ENCODE data around the gene ADRA2A. TPM values are rescaled to one million over a fixed set of nuclear protein-coding genes. Genes with fewer than 3 reads are reported as not detected.
A peak's percentile ranks its signal among the peaks of the same experiment; 100 is the strongest.

ADRA2A gene
- total and polyA plus RNA-seq, 7 experiments from 2014 or later: 0.22 TPM; not detected in 6

GRCh38 chr10:111122127-111122526 lies 45.3 kb downstream of the ADRA2A start:
- CTCF ChIA-PET: no interaction called here
- Mint-ChIP-seq H3K4me1 (peaks cover 0 to 2% (median 0%) of the 10 kb centered on the region in 7 donors), H3K4me3 (no peak overlapping the region), H3K36me3 (peaks cover 0 to 3% (median 0%) of the 10 kb centered on the region in 5 donors), H3K27me3 (peaks cover 4 to 15% (median 9%) of the 10 kb centered on the region in 5 donors), H3K9me3 (peaks cover 0 to 3% (median 0%) of the 10 kb centered on the region in 11 donors), H3K27ac (no peak overlapping the region)
- POLR2A ChIA-PET: no interaction called here
- no peak overlapping the region for H3K4me3 ChIP-seq (ENCODE audit: low read length)
- no peaks in the 10 kb centered on the region for H3K36me3 ChIP-seq (ENCODE audit: control insufficient read depth in 2 of 3, insufficient read depth in 3 of 3, low read length in 3 of 3)
- no peak for ATAC-seq
- H3K9me3 ChIP-seq (ENCODE audit: control insufficient read depth in 2 of 3, low read length in 3 of 3): no peaks in the 10 kb centered on the region
- H3K4me1 ChIP-seq (ENCODE audit: control insufficient read depth in 2 of 2, insufficient read depth in 2 of 2, low read length in 2 of 2): no peaks in the 10 kb centered on the region
- no peak overlapping the region for H3K27ac ChIP-seq (ENCODE audit: low read depth, low read length)
- intact Hi-C loops (cut with micrococcal nuclease): no loop called here
- H3K27me3 ChIP-seq (ENCODE audit: control insufficient read depth in 2 of 2, insufficient read depth in 2 of 2, low read length in 2 of 2): no peaks in the 10 kb centered on the region
- DNase-seq: no peak

- Mint-ChIP-seq H3K9me3 (peaks cover 0 to 3% (median 0%) of the 10 kb centered on the region in 11 donors), H3K4me3 (no peak overlapping the region), H3K27me3 (peaks cover 6 to 20% (median 11%) of the 10 kb centered on the region in 5 donors), H3K27ac (no peak overlapping the region), H3K36me3 (peaks cover 0 to 3% (median 0%) of the 10 kb centered on the region in 5 donors), H3K4me1 (peaks cover 0 to 2% (median 0%) of the 10 kb centered on the region in 7 donors)
- ChIA-PET CTCF (no interaction called here), POLR2A (no interaction called here)
- ATAC-seq (no peak), DNase-seq (no peak)
- H3K4me1 ChIP-seq (ENCODE audit: control insufficient read depth in 2 of 2, insufficient read depth in 2 of 2, low read length in 2 of 2): no peaks in the 10 kb centered on the region
- intact Hi-C loops (cut with micrococcal nuclease): no loop called here
- no peaks in the 10 kb centered on the region for H3K27me3 ChIP-seq (ENCODE audit: control insufficient read depth in 2 of 2, insufficient read depth in 2 of 2, low read length in 2 of 2)
- H3K36me3 ChIP-seq (ENCODE audit: control insufficient read depth in 2 of 3, insufficient read depth in 3 of 3, low read length in 3 of 3): no peaks in the 10 kb centered on the region
- H3K4me3 ChIP-seq (ENCODE audit: low read length): no peak overlapping the region
- H3K27ac ChIP-seq (ENCODE audit: low read depth, low read length): no peak overlapping the region
- no peaks in the 10 kb centered on the region for H3K9me3 ChIP-seq (ENCODE audit: control insufficient read depth in 2 of 3, low read length in 3 of 3)
These were observed 47.1 kb downstream of the ADRA2A start for GRCh38 chr10:111123883-111124282.

DNA sequence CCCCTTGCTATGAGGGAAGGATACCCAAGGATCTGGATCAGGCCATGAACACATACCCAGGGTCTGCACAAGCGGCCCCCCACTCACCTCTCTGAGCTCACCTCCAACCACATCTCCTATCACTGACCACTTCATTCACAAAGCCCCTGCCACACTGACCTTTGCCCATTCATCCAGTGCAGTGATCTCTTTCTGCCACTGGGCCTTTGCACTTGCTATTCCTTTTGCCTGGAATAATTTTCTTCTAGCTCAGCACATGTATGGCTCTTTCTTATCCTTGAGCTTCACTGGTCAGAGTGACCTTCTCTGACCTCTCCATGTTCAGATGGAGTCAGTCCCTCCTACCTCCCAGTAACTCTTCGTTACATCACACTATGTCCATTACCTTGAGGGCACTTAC lies 48.3 kb downstream of the ADRA2A start:
- DNase-seq: no peak
- Mint-ChIP-seq H3K27me3 (peaks cover 6 to 27% (median 15%) of the 10 kb centered on the region in 5 donors), H3K4me1 (peaks cover 0 to 3% (median 0%) of the 10 kb centered on the region in 7 donors), H3K36me3 (peaks cover 0 to 3% (median 0%) of the 10 kb centered on the region in 5 donors), H3K9me3 (peaks cover 0 to 3% (median 0%) of the 10 kb centered on the region in 11 donors), H3K4me3 (no peak overlapping the region), H3K27ac (no peak overlapping the region)
- no peaks in the 10 kb centered on the region for H3K36me3 ChIP-seq (ENCODE audit: control insufficient read depth in 2 of 3, insufficient read depth in 3 of 3, low read length in 3 of 3)
- ATAC-seq: no peak
- ChIA-PET POLR2A (no interaction called here), CTCF (no interaction called here)
- no peak overlapping the region for H3K4me3 ChIP-seq (ENCODE audit: low read length)
- intact Hi-C loops (cut with micrococcal nuclease): no loop called here
- no peaks in the 10 kb centered on the region for H3K27me3 ChIP-seq (ENCODE audit: control insufficient read depth in 2 of 2, insufficient read depth in 2 of 2, low read length in 2 of 2)
- H3K4me1 ChIP-seq (ENCODE audit: control insufficient read depth in 2 of 2, insufficient read depth in 2 of 2, low read length in 2 of 2): no peaks in the 10 kb centered on the region
- H3K9me3 ChIP-seq (ENCODE audit: control insufficient read depth in 2 of 3, low read length in 3 of 3): no peaks in the 10 kb centered on the region
- no peak overlapping the region for H3K27ac ChIP-seq (ENCODE audit: low read depth, low read length)

GRCh38 chr10:111126077-111126476 lies 49.2 kb downstream of the ADRA2A start:
- Mint-ChIP-seq H3K27me3 (peaks cover 6 to 27% (median 15%) of the 10 kb centered on the region in 5 donors), H3K9me3 (peaks cover 0 to 3% (median 0%) of the 10 kb centered on the region in 11 donors), H3K36me3 (peaks cover 0 to 3% (median 0%) of the 10 kb centered on the region in 5 donors), H3K4me3 (no peak overlapping the region), H3K27ac (no peak overlapping the region), H3K4me1 (peaks cover 0 to 3% (median 0%) of the 10 kb centered on the region in 7 donors)
- no peaks in the 10 kb centered on the region for H3K9me3 ChIP-seq (ENCODE audit: control insufficient read depth in 2 of 3, low read length in 3 of 3)
- H3K27me3 ChIP-seq (ENCODE audit: control insufficient read depth in 2 of 2, insufficient read depth in 2 of 2, low read length in 2 of 2): no peaks in the 10 kb centered on the region
- no peak overlapping the region for H3K27ac ChIP-seq (ENCODE audit: low read depth, low read length)
- DNase-seq: no peak
- ChIA-PET POLR2A (no interaction called here), CTCF (no interaction called here)
- no peaks in the 10 kb centered on the region for H3K4me1 ChIP-seq (ENCODE audit: control insufficient read depth in 2 of 2, insufficient read depth in 2 of 2, low read length in 2 of 2)
- H3K4me3 ChIP-seq (ENCODE audit: low read length): no peak overlapping the region
- H3K36me3 ChIP-seq (ENCODE audit: control insufficient read depth in 2 of 3, insufficient read depth in 3 of 3, low read length in 3 of 3): no peaks in the 10 kb centered on the region
- no peak for ATAC-seq
- intact Hi-C loops (cut with micrococcal nuclease): no loop called here

DNA sequence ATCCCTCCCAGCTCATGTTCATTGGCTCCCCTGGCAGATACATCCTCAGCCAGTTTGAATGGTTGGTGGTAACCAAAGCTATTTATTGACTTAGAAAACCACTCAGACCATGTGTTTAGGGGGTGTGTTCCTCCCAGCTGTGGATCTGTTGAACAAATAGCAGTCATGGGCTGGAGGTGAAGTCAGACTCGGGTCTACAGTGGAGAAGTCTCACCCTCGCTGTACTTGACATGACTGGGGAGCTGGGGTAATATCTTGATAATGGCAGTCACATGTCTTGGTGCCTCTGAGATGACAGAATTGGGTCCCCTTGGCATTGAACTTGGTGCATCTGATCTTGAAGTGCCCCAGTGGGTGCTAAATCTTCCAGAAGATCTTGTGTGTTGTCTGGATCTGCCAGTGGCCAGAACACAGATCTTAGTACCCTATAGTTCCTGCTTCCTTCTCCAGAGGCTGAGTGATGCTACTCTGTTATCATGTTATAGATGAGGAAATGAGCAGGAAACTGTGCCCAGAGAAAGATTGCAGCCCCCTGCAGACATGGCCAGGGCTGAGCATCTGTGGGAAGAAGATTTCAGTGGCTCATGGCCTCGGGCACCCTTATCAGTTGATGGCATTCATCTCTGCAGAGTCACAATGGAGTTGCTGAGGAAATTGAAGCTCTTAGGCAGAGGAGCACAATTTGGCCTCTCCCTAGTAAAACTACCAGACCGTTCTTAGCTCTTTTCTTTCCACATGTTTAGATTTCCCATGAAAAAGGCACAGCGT lies 50.4 kb downstream of the ADRA2A start:
- Histone ChIP-seq H3K27ac (ENCODE audit: low read depth, low read length) (no peak overlapping the region), H3K36me3 (ENCODE audit: control insufficient read depth in 2 of 3, insufficient read depth in 3 of 3, low read length in 3 of 3) (no peaks in the 10 kb centered on the region), H3K9me3 (ENCODE audit: control insufficient read depth in 2 of 3, low read length in 3 of 3) (no peaks in the 10 kb centered on the region), H3K4me1 (ENCODE audit: control insufficient read depth in 2 of 2, insufficient read depth in 2 of 2, low read length in 2 of 2) (no peaks in the 10 kb centered on the region), H3K27me3 (ENCODE audit: control insufficient read depth in 2 of 2, insufficient read depth in 2 of 2, low read length in 2 of 2) (no peaks in the 10 kb centered on the region), H3K4me3 (ENCODE audit: low read length) (no peak overlapping the region)
- no peak for DNase-seq
- H3K4me1 Mint-ChIP-seq: peaks cover 0 to 3% (median 0%) of the 10 kb centered on the region in 7 donors
- ChIA-PET POLR2A (no interaction called here), CTCF (no interaction called here)
- intact Hi-C loops (cut with micrococcal nuclease): no loop called here
- H3K27me3 Mint-ChIP-seq: peaks cover 5 to 27% (median 15%) of the 10 kb centered on the region in 5 donors
- H3K9me3 Mint-ChIP-seq: peaks cover 0 to 3% (median 0%) of the 10 kb centered on the region in 11 donors
- H3K27ac Mint-ChIP-seq: no peak overlapping the region
- peaks cover 0 to 3% (median 0%) of the 10 kb centered on the region in 5 donors for H3K36me3 Mint-ChIP-seq
- ATAC-seq: no peak
- H3K4me3 Mint-ChIP-seq: no peak overlapping the region

- Mint-ChIP-seq H3K9me3 (peaks cover 0 to 2% (median 0%) of the 10 kb centered on the region in 11 donors), H3K4me3 (no peak overlapping the region), H3K4me1 (peaks cover 0 to 3% (median 0%) of the 10 kb centered on the region in 7 donors), H3K27me3 (peaks cover 13 to 24% (median 17%) of the 10 kb centered on the region in 5 donors), H3K27ac (no peak overlapping the region), H3K36me3 (peaks cover 0 to 3% (median 0%) of the 10 kb centered on the region in 5 donors)
- no peak overlapping the region for H3K4me3 ChIP-seq (ENCODE audit: low read length)
- ChIA-PET POLR2A (no interaction called here), CTCF (no interaction called here)
- no peaks in the 10 kb centered on the region for H3K27me3 ChIP-seq (ENCODE audit: control insufficient read depth in 2 of 2, insufficient read depth in 2 of 2, low read length in 2 of 2)
- DNase-seq (no peak), ATAC-seq (peak; percentile 73)
- no peaks in the 10 kb centered on the region for H3K36me3 ChIP-seq (ENCODE audit: control insufficient read depth in 2 of 3, insufficient read depth in 3 of 3, low read length in 3 of 3)
- H3K27ac ChIP-seq (ENCODE audit: low read depth, low read length): no peak overlapping the region
- H3K9me3 ChIP-seq (ENCODE audit: control insufficient read depth in 2 of 3, low read length in 3 of 3): no peaks in the 10 kb centered on the region
- H3K4me1 ChIP-seq (ENCODE audit: control insufficient read depth in 2 of 2, insufficient read depth in 2 of 2, low read length in 2 of 2): no peaks in the 10 kb centered on the region
- intact Hi-C loops (cut with micrococcal nuclease): no loop called here
These were observed 51.7 kb downstream of the ADRA2A start for GRCh38 chr10:111128331-111129180.
